HG03045 (cell line): ENCODE results near the gene PPP1R37.

Experiments used
- ATAC-seq: cut with Tn5 transposase; IDR thresholded peaks from one replicate; pipeline ENCODE4 v1.9.1; 2021; ENCODE audit warnings: mild to moderate bottlenecking, moderate library complexity; ENCODE audit not compliant: unreplicated experiment

PPP1R37 gene

GRCh38 chr19:45164577-45165335 is 71.8 kb downstream of the PPP1R37 start:
- ATAC-seq, result no peak

GRCh38 chr19:45166723-45167252 is 73.8 kb downstream of the PPP1R37 start:
- no peak for ATAC-seq

- ATAC-seq, result no peak
Observed at GRCh38 chr19:45168767-45169351, 75.9 kb downstream of the PPP1R37 start.

GRCh38 chr19:45169602-45170001 is 76.6 kb downstream of the PPP1R37 start:
- ATAC-seq, result no peak

- no peak for ATAC-seq
Observed at GRCh38 chr19:45170146-45171106, 77.4 kb downstream of the PPP1R37 start.

GRCh38 chr19:45171211-45171623 is 78.2 kb downstream of the PPP1R37 start:
- ATAC-seq, result no peak

GRCh38 chr19:45172173-45172572 is 79.2 kb downstream of the PPP1R37 start:
- no peak for ATAC-seq

GRCh38 chr19:45172611-45173208 is 79.7 kb downstream of the PPP1R37 start:
- no peak for ATAC-seq

- ATAC-seq, result no peak
Observed at GRCh38 chr19:45173816-45174215, 80.8 kb downstream of the PPP1R37 start.

- ATAC-seq, result no peak
Observed at GRCh38 chr19:45175515-45176345, 82.8 kb downstream of the PPP1R37 start.

GRCh38 chr19:45177817-45178261 is 84.9 kb downstream of the PPP1R37 start, which contains the start of gene TRAPPC6A:
TSS of gene TRAPPC6A (minus strand) at chr19:45178237. CDS start at chr19:45178218, 19 bp downstream.
- ATAC-seq, result no peak

GRCh38 chr19:45178262-45179071 is 85.5 kb downstream of the PPP1R37 start, which contains the start of gene BLOC1S3:
TSS of gene BLOC1S3 (plus strand) at chr19:45178784. CDS start at chr19:45179297, 513 bp downstream.
- ATAC-seq, result peak; percentile 80

- no peak for ATAC-seq
Observed at GRCh38 chr19:45179072-45179891, 86.3 kb downstream of the PPP1R37 start.

GRCh38 chr19:45179892-45180370 is 87.0 kb downstream of the PPP1R37 start:
- ATAC-seq, result no peak

GRCh38 chr19:45180936-45181335 is 88.0 kb downstream of the PPP1R37 start:
- ATAC-seq, result no peak

- ATAC-seq, result no peak
Observed at GRCh38 chr19:45182758-45183157, 89.8 kb downstream of the PPP1R37 start.

- ATAC-seq, result no peak
Observed at GRCh38 chr19:45184115-45184514, 91.1 kb downstream of the PPP1R37 start.
